SK-N-SH (cell line): Measurements from ENCODE around the gene KCTD20. TPM values are rescaled to one million over a fixed set of nuclear protein-coding genes. Genes with fewer than 3 reads are reported as not detected.

ENCODE experiments used
- CTCF ChIA-PET: fragments of 300-600, 350-600 bp; formaldehyde crosslinking; extraction: SDS; loops from one replicate; lab custom pipeline; 2021; lab: Yijun Ruan, JAX
- POLR2A ChIA-PET: fragments of 350-600 bp; sonication (Branson Sonifier 250); formaldehyde crosslinking; extraction: SDS; loops from one replicate; lab custom pipeline; 2020; ENCODE audit warnings: antibody characterized with exemption, inconsistent platforms; lab: Yijun Ruan, JAX
- DNase-seq: peaks from one replicate; pipeline ENCODE4 v3.0.0; 2012
- H2AFZ ChIP-seq: fragments of 200-600 bp; sonication (generic); 2 replicates; pipeline ENCODE4 v1.8.1; 2016; ENCODE audit warnings: antibody characterized with exemption, mild to moderate bottlenecking, low read depth
- H3F3A ChIP-seq: fragments of 200-600 bp; sonication (generic); replicated peaks from 2 replicates; pipeline ENCODE3; 2016; ENCODE audit warnings: antibody characterized with exemption, mild to moderate bottlenecking; ENCODE audit not compliant: insufficient read depth
- H3K27ac ChIP-seq, 2 experiments: fragments of 200-500 bp in 1 of 2; fragments of 200-600 bp in 1 of 2; sonication (Bioruptor generic) in 1 of 2; sonication (generic), shearing (Covaris generic) in 1 of 2; 2 replicates each; pipeline versions ENCODE4 v1.5.1 to v1.6.1; 2014 to 2016; ENCODE audit warnings: low read depth in 2 of 2, inconsistent platforms in 1 of 2, low read length in 1 of 2, mild to moderate bottlenecking in 1 of 2, mixed read lengths in 1 of 2
- H3K27me3 ChIP-seq: fragments of 200-600 bp; sonication (generic), shearing (Covaris generic); 2 replicates; pipeline ENCODE4 v1.6.1; 2016; ENCODE audit warnings: mixed run types; ENCODE audit not compliant: insufficient read depth
- H3K36me3 ChIP-seq, 2 experiments: fragments of 200-500 bp in 1 of 2; fragments of 200-600 bp in 1 of 2; sonication (Bioruptor generic) in 1 of 2; sonication (generic) in 1 of 2; replicated peaks in 1 of 2; 2 replicates each; pipeline versions ENCODE3 to v1.5.1; 2014 to 2016; ENCODE audit warnings: low read length in 1 of 2, mild to moderate bottlenecking in 1 of 2; ENCODE audit not compliant: insufficient read depth in 2 of 2, control insufficient read depth in 1 of 2
- H3K4me1 ChIP-seq, 2 experiments: fragments of 200-500 bp in 1 of 2; fragments of 200-600 bp in 1 of 2; sonication (Bioruptor generic) in 1 of 2; sonication (generic), shearing (Covaris generic) in 1 of 2; 2 replicates each; pipeline versions ENCODE4 v1.5.1 to v1.6.1; 2014 to 2016; ENCODE audit warnings: low read depth in 1 of 2, low read length in 1 of 2, mixed run types in 1 of 2; ENCODE audit not compliant: insufficient read depth in 2 of 2, control insufficient read depth in 1 of 2
- H3K4me2 ChIP-seq: fragments of 200-600 bp; sonication (generic), shearing (Covaris generic); 2 replicates; pipeline ENCODE4 v1.6.1; 2017; ENCODE audit warnings: mixed run types
- H3K4me3 ChIP-seq, 2 experiments: fragments of 200-500 bp in 1 of 2; fragments of 200-600 bp in 1 of 2; sonication (Bioruptor generic) in 1 of 2; sonication (generic), shearing (Covaris generic) in 1 of 2; 2 replicates each; pipeline versions ENCODE4 v1.5.1 to v1.8.1; 2014 to 2016; ENCODE audit warnings: low read depth in 2 of 2, inconsistent platforms in 1 of 2, low read length in 1 of 2, mild to moderate bottlenecking in 1 of 2, mixed read lengths in 1 of 2, moderate library complexity in 1 of 2
- H3K79me2 ChIP-seq: fragments of 200-600 bp; sonication (generic); 2 replicates; pipeline ENCODE4 v1.8.1; 2017; ENCODE audit warnings: mild to moderate bottlenecking; ENCODE audit not compliant: insufficient read depth
- H3K9ac ChIP-seq: fragments of 200-600 bp; sonication (generic); 2 replicates; pipeline ENCODE4 v1.6.1; 2017; ENCODE audit warnings: mixed run types
- H3K9me2 ChIP-seq: fragments of 200-600 bp; sonication (generic); 2 replicates; pipeline ENCODE4 v1.6.1; 2017; ENCODE audit warnings: mixed run types
- H3K9me3 ChIP-seq: fragments of 200-600 bp; sonication (generic); 2 replicates; pipeline ENCODE4 v1.6.1; 2017; ENCODE audit warnings: mixed run types, mild to moderate bottlenecking, moderate library complexity
- H4K20me1 ChIP-seq: fragments of 200-600 bp; sonication (generic); 2 replicates; pipeline ENCODE4 v1.6.1; 2017; ENCODE audit warnings: mild to moderate bottlenecking, mixed run types; ENCODE audit not compliant: insufficient read depth
- CHD2 ChIP-seq: fragments of 150-350 bp; IDR thresholded peaks from 2 replicates; pipeline ENCODE4 v1.6.1; 2018; ENCODE audit warnings: low read length; ENCODE audit not compliant: partially characterized antibody
- EP300 ChIP-seq, 2 experiments: IDR thresholded peaks; 2 replicates each; pipeline versions ENCODE4 v1.4.0 to v1.6.1; 2012; ENCODE audit warnings: borderline replicate concordance in 1 of 2, low read depth in 1 of 2, low read length in 1 of 2
- EZH2phosphoT487 ChIP-seq: fragments of 200-600 bp; sonication (generic); IDR thresholded peaks from 2 replicates; pipeline ENCODE4 v1.6.1; 2017; ENCODE audit warnings: low read depth, mixed run types, mild to moderate bottlenecking, antibody characterized with exemption, moderate library complexity, borderline replicate concordance
- FOXJ3 ChIP-seq: sonication (generic); formaldehyde crosslinking; IDR thresholded peaks from 2 replicates; pipeline ENCODE4 v1.5.1; 2020; ENCODE audit warnings: mild to moderate bottlenecking, missing genetic modification reagents
- GABPA ChIP-seq: IDR thresholded peaks from 2 replicates; pipeline ENCODE4 v1.4.0; 2012; ENCODE audit warnings: low read depth, mild to moderate bottlenecking
- GATA2 ChIP-seq: sonication (generic); formaldehyde crosslinking; IDR thresholded peaks from 2 replicates; pipeline ENCODE4 v1.5.0; 2020; ENCODE audit warnings: mild to moderate bottlenecking, missing genetic modification reagents
- IRF3 ChIP-seq: fragments of 150-350 bp; IDR thresholded peaks from 2 replicates; pipeline ENCODE4 v1.6.1; 2016; ENCODE audit warnings: mild to moderate bottlenecking, low read depth, low read length
- JUND ChIP-seq: IDR thresholded peaks from 2 replicates; pipeline ENCODE4 v1.4.0; 2012
- MAX ChIP-seq: IDR thresholded peaks from 2 replicates; pipeline ENCODE4 v1.4.0; 2012; ENCODE audit warnings: low read depth
- MXI1 ChIP-seq: IDR thresholded peaks from 2 replicates; pipeline ENCODE4 v1.6.1; 2012; ENCODE audit warnings: mild to moderate bottlenecking, low read depth, low read length, improper control_type of control experiment
- NFIC ChIP-seq: IDR thresholded peaks from 2 replicates; pipeline ENCODE4 v1.4.0; 2012; ENCODE audit warnings: borderline replicate concordance
- NRF1 ChIP-seq: IDR thresholded peaks from 2 replicates; pipeline ENCODE4 v1.6.1; 2012; ENCODE audit warnings: low read depth, mild to moderate bottlenecking, low read length
- POLR2AphosphoS5 ChIP-seq: IDR thresholded peaks from 2 replicates; pipeline ENCODE4 v1.6.1; 2012; ENCODE audit warnings: low read depth, low read length
- RAD21 ChIP-seq: IDR thresholded peaks from 2 replicates; pipeline ENCODE4 v1.6.1; 2012; ENCODE audit warnings: mild to moderate bottlenecking, low read length
- RXRA ChIP-seq: IDR thresholded peaks from 2 replicates; pipeline ENCODE4 v1.4.0; 2012; ENCODE audit warnings: low read depth, mild to moderate bottlenecking, borderline replicate concordance
- SIN3A ChIP-seq: IDR thresholded peaks from 2 replicates; pipeline ENCODE4 v1.6.1; 2012; ENCODE audit warnings: low read depth, mild to moderate bottlenecking, low read length, moderate library complexity, borderline replicate concordance
- SMC3 ChIP-seq: IDR thresholded peaks from 2 replicates; pipeline ENCODE4 v1.6.1; 2012; ENCODE audit warnings: low read depth, low read length, improper control_type of control experiment
- TCF12 ChIP-seq: IDR thresholded peaks from 2 replicates; pipeline ENCODE4 v1.4.0; 2012
- ZBTB33 ChIP-seq: IDR thresholded peaks from 2 replicates; pipeline ENCODE4 v1.4.0; 2012; ENCODE audit warnings: low read depth, borderline replicate concordance
- WGBS: methylation state at CpG from one replicate; pipeline ENCODE4 v1.1.6; 2017; ENCODE audit warnings: low lambda C conversion rate; 5-methylcytosine and 5-hydroxymethylcytosine counted together
- polyA plus RNA-seq, 3 experiments: library from polyadenylated mRNA; depleted of rRNA; stranded (reverse); fragments of >200 nt; gene quantifications; 2 replicates each; pipeline ENCODE4 v1.2.3, GENCODE V29; 2012
- TF ChIP-seq, protein P1 (sequence below): IDR thresholded peaks from 2 replicates; pipeline ENCODE4 v1.6.1; 2012; ENCODE audit warnings: mild to moderate bottlenecking, low read depth, low read length, moderate library complexity

The KCTD20 gene
- polyA plus RNA-seq, 1 of the 3 experiments (the other 2 are of a cell fraction) = 29.0 TPM

DNA sequence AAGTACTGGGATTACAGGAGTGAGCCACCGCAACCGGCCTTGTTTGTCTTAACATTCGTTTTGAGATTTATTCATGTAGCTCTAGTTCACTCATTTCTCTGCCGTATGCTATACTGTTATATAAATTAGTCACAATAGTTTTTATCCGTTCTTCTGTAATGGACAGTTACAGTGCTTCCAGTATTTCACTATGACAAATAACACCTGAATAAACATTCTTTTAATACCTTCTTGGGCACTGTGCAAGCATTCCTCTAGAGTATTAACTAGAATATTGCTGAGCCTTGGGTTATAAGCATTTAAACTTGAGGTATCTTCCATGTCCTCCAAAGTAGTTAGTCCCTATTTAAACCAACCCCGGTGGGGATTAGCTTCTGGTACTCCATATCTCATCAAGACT, 58.9 kb downstream of the KCTD20 start:
- peaks cover 41 to 59% of the 10 kb centered on the region in 2 experiments for H3K36me3 ChIP-seq
- POLR2A ChIA-PET = no interaction called here
- TF ChIP-seq EZH2phosphoT487 (no peak), POLR2AphosphoS5 (no peak), IRF3 (no peak), RXRA (no peak), TCF12 (no peak), EP300 (IDR thresholded peaks at IDR 0.05; ENCODE audit: borderline replicate concordance in 1 of 2, low read depth in 1 of 2, low read length in 1 of 2) (no peak), ZBTB33 (no peak), FOXJ3 (CRISPR knock-in tag) (no peak), GATA2 (no peak), SMC3 (no peak), NRF1 (no peak), MXI1 (no peak), JUND (no peak), SIN3A (no peak), RAD21 (no peak), NFIC (no peak), MAX (no peak), CHD2 (no peak), GABPA (no peak)
- TF ChIP-seq, protein P1, sequence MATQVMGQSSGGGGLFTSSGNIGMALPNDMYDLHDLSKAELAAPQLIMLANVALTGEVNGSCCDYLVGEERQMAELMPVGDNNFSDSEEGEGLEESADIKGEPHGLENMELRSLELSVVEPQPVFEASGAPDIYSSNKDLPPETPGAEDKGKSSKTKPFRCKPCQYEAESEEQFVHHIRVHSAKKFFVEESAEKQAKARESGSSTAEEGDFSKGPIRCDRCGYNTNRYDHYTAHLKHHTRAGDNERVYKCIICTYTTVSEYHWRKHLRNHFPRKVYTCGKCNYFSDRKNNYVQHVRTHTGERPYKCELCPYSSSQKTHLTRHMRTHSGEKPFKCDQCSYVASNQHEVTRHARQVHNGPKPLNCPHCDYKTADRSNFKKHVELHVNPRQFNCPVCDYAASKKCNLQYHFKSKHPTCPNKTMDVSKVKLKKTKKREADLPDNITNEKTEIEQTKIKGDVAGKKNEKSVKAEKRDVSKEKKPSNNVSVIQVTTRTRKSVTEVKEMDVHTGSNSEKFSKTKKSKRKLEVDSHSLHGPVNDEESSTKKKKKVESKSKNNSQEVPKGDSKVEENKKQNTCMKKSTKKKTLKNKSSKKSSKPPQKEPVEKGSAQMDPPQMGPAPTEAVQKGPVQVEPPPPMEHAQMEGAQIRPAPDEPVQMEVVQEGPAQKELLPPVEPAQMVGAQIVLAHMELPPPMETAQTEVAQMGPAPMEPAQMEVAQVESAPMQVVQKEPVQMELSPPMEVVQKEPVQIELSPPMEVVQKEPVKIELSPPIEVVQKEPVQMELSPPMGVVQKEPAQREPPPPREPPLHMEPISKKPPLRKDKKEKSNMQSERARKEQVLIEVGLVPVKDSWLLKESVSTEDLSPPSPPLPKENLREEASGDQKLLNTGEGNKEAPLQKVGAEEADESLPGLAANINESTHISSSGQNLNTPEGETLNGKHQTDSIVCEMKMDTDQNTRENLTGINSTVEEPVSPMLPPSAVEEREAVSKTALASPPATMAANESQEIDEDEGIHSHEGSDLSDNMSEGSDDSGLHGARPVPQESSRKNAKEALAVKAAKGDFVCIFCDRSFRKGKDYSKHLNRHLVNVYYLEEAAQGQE = no peak

More for the DNA sequence above, 58.9 kb downstream of the KCTD20 start:
- 91% methylated on average over 6 of the region's 6 CpGs for WGBS
- Histone ChIP-seq H3K27me3 (no peaks in the 10 kb centered on the region), H3K9me2 (no peaks in the 10 kb centered on the region), H3K79me2 (no peaks in the 10 kb centered on the region), H3K9ac (no peak overlapping the region), H3K4me3 (no peak overlapping the region), H2AFZ (no peak overlapping the region), H3K27ac (no peak overlapping the region), H3F3A (no peaks in the 10 kb centered on the region), H3K4me2 (no peak overlapping the region), H3K9me3 (no peaks in the 10 kb centered on the region), H3K4me1 (no peaks in the 10 kb centered on the region), H4K20me1 (no peaks in the 10 kb centered on the region)
- CTCF ChIA-PET = interaction anchor here (1.0 kb wide), 1 partner anchor 22 kb away, joined by 3 read pairs; no protein-coding TSS in a partner anchor
- DNase-seq = no peak
